HG02852 (cell line): Measurements from ENCODE around the gene SLC39A12.

Experiments
- ATAC-seq: cut with Tn5 transposase; IDR thresholded peaks from one replicate; pipeline ENCODE4 v1.9.1; 2021; ENCODE audit warnings: mild to moderate bottlenecking, moderate library complexity; ENCODE audit not compliant: unreplicated experiment

Gene SLC39A12

DNA sequence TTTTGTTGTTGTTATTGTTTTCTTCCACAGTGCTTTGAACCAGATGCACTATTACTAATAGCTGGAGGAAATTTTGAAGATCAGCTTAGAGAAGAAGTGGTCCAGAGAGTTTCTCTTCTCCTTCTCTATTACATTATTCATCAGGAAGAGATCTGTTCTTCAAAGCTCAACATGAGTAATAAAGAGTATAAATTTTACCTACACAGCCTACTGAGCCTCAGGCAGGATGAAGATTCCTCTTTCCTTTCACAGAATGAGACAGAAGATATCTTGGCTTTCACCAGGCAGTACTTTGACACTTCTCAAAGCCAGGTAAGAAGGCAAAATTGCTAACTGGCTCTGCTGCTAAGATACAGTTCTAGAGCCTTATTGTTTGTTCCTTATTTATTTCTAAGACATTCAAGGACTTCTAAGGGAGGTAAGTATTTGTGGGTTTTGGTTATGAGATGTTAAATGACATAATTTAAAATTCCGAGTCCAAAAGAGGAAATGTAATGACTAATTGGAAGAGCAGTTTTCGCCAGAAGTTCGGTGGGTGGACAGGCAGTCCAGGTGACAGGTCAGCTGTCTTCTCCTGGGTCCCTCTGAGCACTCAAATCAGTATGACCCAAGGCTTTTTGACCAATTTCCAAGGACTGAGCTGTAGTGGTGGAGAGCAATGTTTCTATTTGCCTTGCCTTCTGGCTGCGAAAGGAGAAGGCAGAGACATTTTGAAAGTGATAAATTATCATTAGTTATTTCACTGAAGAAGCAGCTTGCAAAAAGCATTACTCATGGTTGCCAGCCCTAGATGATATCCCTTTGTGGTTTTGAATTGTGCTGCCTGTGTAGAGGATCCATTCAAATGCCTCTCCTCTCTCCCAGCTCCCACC lies 10.1 kb downstream of the SLC39A12 start:
- ATAC-seq = no peak

DNA sequence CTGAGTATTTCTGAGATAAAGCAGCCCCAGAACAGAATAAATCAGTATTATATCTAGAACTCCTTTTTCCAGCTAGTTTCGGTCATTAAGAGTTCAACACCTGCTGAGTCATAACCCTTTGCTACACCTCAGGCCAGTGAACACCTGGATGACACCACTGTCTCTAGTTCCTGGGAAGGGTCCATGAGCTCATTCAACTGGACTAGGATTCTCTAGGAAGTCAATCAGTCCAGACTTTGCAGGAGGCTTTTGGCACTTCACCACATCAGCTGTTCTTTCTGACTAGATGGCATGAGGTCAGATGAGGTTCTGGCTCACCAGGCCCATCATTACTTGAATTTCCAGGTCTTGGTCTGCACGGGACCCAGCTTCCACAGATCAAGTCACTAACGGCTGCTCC lies 11.7 kb downstream of the SLC39A12 start:
- no peak for ATAC-seq

DNA sequence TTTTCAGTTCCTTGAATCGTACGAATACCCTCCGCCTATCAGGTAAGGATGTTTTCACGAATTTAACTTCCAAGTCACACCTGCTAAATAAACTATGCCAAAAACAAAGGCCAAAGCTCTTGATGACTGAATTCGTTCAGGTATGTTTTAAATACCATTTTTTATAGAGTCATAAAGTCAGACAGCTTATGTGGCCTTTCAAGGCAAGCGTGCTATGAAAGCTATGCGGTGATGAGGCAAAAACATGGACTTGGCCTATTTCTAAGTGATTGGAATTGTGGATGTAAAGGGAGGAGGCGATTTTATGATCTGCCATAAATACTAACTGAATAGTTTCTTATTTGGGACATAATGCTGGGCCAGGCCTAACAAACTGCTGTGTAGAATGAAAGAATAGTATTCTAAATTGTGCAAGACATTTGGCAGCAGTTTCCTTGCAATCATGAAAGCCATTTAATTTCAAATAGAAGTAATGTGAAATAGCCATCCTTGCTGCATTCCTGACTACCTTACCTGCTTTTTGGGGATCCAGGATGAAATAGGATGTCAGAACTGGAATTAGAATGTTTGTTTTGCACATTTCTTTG lies 14.0 kb downstream of the SLC39A12 start:
- no peak for ATAC-seq

DNA sequence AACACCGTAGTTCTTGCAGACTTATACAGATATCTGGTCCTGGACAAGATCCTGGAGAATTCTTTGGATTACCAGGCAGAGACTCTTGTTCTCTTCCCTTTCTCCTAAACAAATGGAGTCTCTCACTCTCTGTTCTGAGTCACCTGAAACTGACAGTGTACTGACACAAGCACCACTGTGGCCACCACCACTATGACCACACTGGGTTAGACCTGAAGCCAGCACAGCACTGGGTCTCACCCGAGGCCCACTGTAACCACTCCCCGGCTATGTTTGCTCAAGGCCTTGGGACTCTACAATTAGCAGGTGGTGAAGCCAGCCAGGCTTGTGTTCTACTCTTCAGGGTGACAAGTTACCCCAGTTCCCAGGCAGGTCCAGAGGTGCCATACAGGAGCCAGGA lies 22.8 kb downstream of the SLC39A12 start:
- no peak for ATAC-seq

DNA sequence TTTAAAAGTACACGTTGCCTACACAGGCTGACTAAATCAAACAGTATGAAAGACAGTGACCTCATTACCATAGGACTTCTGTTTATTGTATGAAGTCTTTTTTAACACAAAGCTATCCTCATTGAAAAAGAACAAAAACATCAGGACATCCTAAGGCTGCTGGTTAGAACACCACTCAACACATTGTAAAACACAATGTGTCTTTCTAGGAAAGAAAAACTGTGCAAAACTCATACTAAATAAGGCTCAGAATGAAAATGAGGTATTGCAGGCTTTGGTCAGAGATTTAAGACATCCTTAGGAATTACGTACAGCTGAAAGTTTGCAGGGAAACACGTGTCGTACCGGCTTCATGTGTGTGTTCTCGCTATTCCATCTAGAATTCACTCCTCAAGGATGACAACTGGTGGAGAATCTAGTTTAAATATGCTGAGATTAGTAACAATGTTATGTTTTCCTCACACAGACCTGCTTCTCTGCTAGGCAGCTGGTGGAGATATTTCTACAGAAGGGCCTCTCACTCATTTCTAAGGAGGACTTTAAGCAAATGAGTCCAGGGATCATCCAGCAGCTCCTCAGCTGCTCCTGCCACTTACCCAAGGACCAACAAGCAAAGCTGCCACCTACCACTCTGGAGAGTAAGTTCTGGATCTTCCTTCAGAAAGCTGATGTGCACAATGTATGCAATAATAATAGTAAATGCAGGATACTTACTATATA lies 29.3 kb downstream of the SLC39A12 start:
- ATAC-seq = no peak

DNA sequence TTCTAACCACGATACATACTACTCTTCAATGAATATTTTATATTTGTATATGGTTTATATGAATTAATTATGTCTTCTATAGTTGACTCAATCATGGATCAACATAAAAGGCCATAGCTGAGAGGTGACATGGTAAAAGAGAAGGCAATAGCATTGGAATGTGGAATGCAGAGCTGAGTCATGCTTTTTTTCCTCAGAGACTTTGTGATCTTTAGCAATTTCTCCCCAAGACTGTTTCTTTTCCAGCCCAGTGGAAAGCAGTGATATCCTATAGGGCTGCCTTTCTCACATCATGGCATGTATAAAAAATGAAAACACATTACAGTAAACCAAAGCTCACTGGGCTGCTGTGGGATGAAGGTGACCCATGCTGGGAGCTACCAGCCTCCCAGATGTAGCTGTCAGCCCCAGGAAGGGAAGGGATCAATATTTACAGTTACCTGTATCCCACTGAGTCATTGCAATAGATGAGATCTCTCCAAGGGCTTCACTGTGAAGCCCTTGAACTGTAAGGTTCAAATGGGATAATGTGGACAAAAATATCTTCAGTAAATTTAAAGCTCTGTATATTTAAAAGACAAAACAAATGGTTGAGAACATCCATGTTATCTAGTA lies 30.2 kb downstream of the SLC39A12 start:
- no peak for ATAC-seq

DNA sequence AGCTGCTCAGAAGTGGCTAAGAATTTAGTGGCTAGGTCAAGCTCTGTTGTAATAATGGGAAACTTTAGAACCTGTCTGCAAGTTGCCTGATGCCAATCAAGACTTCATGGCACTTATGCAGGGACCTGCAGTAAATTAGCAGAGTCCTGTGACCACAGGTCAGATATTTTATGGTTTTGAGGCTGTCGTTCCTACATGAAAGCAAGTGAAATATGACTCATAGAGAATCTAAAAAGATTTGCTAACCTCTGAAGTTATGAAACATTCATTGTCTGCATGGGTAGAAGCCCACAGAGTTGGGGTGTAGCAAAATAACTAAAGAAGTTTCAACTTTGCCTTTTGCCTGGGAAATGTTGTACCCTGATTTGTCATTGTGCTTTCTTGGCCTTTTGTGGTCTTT lies 32.3 kb downstream of the SLC39A12 start:
- ATAC-seq = peak; percentile 95

DNA sequence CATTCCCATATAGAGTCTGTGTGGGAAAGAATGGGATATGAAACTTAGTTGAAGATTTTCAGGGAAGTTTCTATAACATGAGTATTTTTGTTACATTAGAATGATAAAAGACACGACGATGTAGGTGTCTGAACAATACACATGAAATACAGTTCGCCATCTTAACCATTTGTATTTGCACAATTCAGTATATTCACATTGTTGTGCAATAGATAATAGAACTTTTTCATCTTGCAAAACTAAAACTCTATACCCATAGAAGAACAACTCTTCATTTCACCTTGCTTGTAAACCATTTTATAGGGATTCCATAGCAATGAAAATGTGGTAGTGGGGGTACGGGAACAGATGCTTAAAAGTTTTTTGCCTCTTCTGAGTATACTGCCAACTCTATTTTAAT lies 32.8 kb downstream of the SLC39A12 start:
- no peak for ATAC-seq

DNA sequence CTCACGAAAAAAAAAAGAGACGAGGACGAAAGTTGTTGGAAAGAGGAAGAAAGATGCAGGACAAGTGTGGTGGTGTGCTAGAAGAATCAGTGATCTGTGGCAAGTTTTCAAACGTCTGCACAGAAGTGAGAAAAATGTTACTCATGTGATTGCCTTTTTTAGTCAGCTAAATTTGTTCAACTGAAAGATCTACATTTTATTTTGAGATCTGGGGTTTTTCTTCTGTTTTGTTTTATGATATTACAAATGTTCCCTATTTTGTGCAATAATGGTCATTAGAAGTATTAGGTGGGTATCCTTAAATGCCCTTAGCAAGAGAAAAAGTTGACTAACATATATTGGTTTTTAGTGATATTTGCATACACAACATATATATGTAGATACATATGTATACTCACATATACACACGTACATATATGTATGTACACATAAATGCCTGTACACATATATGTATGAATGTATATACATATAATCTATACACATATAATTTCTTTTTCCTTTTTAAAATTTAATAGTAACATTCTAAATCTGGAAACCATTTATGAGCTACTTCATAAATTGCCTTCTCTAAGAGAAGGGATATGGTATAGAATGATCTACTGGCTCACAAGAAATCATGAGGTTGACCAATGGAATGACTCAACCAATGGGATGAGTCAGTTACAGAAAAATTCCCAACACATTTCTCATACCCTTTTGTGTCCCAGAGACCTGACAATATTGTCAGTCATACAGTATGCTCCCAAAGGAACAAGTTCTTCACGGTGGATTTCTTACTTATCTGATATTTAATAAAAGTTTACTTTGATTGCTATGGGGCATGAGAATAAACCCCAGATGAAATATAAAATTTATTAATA lies 38.4 kb downstream of the SLC39A12 start:
- peak; percentile 87 for ATAC-seq

DNA sequence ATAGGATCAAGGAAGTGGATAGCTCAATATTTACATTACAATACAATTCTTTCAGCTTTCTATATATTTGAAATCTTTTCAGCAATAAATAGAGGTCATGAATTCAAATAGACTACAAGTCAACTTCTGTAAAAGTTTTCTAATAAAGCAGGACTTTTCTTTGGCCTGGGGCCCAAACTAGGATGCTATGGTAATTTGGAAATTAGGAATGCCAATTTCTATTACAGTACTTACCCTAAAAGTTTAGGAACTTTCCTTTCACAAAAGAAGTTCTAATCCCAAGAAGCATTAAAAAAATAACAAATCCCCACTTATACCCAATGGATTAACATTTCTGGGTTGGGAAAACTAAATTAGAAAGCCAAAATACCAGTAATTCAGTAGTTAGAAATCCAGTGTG lies 40.5 kb downstream of the SLC39A12 start:
- ATAC-seq = no peak

DNA sequence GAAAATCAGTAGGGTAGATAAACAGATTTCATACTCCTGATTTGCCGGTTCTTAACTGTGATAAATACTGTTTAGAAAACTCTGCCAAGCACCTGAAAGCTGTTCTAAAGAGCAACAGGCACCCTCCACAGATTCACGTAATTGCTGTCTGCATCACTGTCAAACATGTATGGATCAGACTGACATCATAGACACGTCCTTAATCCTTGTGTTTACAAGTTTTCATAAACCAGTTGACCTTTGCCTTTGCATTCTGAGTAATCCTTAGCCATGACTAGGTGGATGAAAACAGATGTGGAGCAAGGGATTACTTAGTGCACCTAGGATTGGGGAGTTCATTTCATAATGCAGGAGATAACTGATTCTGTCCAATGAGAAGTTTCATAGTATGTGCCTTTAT lies 41.6 kb downstream of the SLC39A12 start:
- ATAC-seq = no peak

DNA sequence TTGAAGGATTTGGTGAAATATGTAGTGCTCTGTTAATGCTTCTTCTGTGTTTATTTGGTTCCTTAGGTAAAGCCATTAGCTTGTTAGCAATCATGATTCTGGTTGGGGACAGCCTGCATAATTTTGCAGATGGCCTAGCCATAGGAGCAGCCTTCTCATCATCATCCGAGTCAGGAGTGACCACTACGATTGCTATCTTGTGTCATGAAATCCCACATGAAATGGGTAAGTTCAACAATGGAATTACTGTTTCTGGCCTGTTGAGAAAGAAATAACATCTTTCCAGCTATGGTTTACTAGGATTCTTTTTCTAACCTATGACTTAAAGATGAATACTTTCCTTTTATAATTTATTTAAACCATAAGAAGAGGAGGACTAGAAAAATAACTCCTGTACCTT lies 48.9 kb downstream of the SLC39A12 start:
- no peak for ATAC-seq

DNA sequence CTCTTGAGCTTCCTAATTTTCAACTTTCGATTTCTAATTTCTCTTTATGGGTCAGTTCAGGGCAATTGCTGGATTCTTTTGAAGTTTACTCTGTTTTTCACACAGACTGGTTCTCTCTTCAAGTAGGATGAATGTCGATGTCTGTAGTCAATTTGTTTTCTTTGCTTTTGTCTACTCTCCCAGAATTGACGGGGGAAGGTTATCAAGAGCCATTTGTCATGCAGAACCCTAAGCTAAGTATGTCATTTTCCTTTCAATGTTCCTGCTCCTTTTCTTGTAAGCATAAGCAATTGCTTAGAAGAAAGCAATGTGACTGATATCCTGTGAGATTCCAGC lies 53.7 kb downstream of the SLC39A12 start:
- no peak for ATAC-seq

DNA sequence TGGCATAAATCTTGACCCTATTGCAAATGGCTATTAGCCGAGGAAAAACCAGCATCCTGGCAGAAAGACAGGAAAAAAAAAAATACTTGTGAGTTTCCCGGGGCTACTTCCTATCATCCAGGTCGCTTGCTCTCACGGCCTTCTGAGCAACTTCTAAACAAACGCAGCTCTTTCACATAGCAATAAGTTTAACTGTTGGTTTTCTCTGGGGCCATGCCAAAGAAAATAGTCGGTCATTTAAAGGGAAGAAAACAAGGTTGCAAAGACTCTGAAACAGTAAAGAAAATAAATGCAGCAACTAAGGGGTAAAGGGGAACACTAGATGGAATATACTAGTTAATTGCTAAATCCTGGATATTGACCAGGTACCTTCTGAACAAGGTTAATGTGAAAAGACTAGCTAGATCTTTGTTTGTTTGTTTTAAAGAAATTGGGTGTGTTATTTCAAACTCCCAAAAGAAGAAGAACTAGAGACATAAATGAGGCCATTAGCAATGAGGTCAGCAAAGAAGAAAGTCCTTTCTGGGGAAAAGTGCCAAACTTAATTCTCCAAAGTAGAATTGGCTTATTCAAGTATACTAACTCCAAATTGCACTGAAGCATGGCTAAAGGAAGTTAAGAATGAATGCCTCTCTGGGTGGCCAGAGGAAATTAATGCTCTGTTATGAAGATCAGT lies 54.2 kb downstream of the SLC39A12 start:
- ATAC-seq = no peak

DNA sequence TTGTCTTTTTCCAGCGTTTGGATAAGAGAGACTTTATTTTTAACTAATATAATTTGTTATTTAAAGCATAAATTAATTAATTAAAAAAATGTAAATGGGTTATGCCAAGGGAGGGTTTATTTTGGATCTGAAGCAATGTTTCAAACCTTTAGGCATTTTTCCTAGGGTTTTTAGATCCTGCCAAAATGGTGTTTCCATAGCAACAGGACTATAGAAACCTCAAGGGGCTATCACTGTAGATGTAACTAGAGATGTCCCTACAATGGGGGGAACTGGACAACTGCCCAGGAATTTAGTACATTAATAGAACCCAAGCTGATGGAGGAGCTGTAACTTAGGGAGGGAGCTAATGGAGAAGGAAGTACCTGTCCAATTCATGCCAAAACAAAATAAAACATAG lies 57.3 kb downstream of the SLC39A12 start:
- no peak for ATAC-seq

DNA sequence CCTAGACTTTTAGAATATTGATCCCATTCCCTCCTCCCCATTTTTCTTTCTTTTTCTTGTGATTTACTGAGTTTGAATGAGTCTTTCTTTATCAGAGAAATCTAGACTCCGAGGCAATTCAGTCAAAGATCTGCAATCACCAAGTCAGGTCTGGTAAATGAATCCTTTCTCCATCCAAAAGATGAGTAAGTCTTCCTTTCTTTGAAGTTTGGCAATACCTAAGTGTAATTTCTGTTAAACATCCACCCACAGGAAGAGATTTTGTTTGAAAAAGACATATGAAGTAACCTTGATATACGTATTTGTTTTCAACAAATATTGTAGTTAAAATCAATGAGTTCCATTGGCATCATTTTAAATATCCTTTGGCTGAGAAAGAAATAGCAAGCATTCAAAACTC lies 58.3 kb downstream of the SLC39A12 start:
- no peak for ATAC-seq

DNA sequence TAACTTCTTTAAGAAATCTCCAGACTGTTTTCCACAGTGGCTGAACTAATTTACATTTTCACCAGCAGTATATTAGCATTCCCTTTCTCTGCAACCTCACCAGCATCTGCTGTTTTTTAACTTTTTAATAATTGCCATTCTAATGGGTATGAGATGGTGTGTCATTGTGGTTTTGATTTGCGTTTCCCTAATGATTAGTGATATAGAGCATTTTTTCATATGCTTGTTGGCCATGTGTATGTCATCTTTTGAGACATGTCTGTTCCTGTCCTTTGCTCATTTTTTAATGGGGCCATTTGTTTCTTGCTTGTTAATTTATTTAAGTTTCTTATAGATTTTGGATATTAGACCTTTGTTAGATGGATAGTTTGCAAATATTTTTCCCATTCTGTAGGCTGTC lies 68.8 kb downstream of the SLC39A12 start:
- no peak for ATAC-seq

DNA sequence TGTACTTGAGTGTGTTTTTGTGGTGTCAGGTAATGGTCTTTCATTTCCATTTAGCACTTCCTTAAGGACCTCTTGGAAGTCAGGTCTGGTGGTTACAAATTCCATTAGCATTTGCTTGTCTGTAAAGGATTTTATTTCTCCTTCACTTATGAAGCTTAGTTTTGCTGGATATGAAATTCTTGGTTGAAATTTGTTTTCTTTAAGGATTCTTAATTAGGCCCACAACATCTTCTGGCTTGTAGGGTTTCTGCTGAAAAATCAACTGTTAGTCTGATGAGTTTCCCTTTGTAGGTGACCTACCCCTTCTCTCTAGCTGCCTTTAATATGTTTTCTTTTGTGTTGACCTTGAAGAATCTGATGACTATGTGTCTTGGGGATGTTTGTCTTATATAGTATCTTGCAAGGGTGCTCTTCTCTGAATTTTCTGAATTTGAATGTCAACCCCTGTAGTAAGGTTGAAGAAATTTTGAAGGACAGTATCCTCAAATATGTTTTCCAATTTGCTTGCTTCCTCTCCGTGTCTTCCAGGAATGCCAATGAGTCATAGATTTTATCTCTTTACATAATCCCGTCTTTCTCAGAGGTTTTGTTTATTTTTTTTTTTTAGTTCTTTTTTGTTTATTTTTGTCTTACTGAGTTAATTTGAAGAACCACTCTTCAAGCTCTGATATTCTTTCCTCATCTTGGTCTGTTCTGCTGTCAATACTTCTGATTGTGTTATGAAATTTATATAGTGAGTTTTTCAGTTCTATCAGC lies 70.2 kb downstream of the SLC39A12 start:
- ATAC-seq = no peak
